IPS DF 6.9 (cell line): Measurements from ENCODE around the gene RCE1.

Experiments
- DNase-seq: peaks from one replicate; pipeline ENCODE4 v3.0.0-alpha.2; 2013; ENCODE audit warnings: low read depth, low spot score
- H3K27ac ChIP-seq: one replicate; pipeline ENCODE4 v1.5.1; 2013; ENCODE audit warnings: low read length, control low read depth
- H3K27me3 ChIP-seq: 2 replicates; pipeline ENCODE4 v1.6.1; 2013; ENCODE audit warnings: mild to moderate bottlenecking, low read length; ENCODE audit not compliant: control insufficient read depth, insufficient read depth
- H3K36me3 ChIP-seq: 2 replicates; pipeline ENCODE4 v1.6.1; 2013; ENCODE audit warnings: low read length; ENCODE audit not compliant: control insufficient read depth, insufficient read depth
- H3K4me1 ChIP-seq: 2 replicates; pipeline ENCODE4 v1.6.1; 2013; ENCODE audit warnings: low read length; ENCODE audit not compliant: control insufficient read depth, insufficient read depth
- H3K4me3 ChIP-seq: 2 replicates; pipeline ENCODE4 v1.5.1; 2013; ENCODE audit warnings: mild to moderate bottlenecking, low read length
- H3K9me3 ChIP-seq: 2 replicates; pipeline ENCODE4 v1.6.1; 2013; ENCODE audit warnings: low read length, inconsistent platforms; ENCODE audit not compliant: control insufficient read depth, insufficient read depth
- WGBS: extraction: QIAGEN DNeasy Blood & Tissue Kit; methylation state at CpG from one replicate; pipeline ENCODE4 v1.1.7; 2013; ENCODE audit warnings: mixed read lengths, missing lambda C conversion rate; ENCODE audit not compliant: insufficient read length, insufficient coverage; 5-methylcytosine and 5-hydroxymethylcytosine counted together

RCE1 gene

GRCh38 chr11:66851239-66851596, 8.0 kb downstream of the RCE1 start:
- Histone ChIP-seq H3K9me3 (no peaks in the 10 kb centered on the region), H3K4me3 (no peak overlapping the region), H3K27ac (no peak overlapping the region), H3K27me3 (no peaks in the 10 kb centered on the region), H3K36me3 (peaks cover 7% of the 10 kb centered on the region; the same call in 1 of the 2 replicates), H3K4me1 (peaks cover 3% of the 10 kb centered on the region; the same call in 1 of the 2 replicates)
- WGBS: no CpG with 5 or more reads among the region's 4 CpGs
- no peak for DNase-seq

- H3K27me3 ChIP-seq: no peaks in the 10 kb centered on the region
- H3K4me1 ChIP-seq: peaks cover 3% of the 10 kb centered on the region; the same call in 1 of the 2 replicates
- WGBS: no CpG with 5 or more reads among the region's 26 CpGs
- H3K36me3 ChIP-seq: 0 out of 2 replicates have a peak, but pooled peaks cover 3% of the 10 kb centered on the region
- DNase-seq: no peak
- H3K9me3 ChIP-seq: no peaks in the 10 kb centered on the region
- H3K27ac ChIP-seq: no peak overlapping the region
- no peak overlapping the region for H3K4me3 ChIP-seq
These were observed 8.6 kb downstream of the RCE1 start for GRCh38 chr11:66851698-66852465.

GRCh38 chr11:66852466-66853241, 9.4 kb downstream of the RCE1 start:
- peaks cover 3% of the 10 kb centered on the region; the same call in 1 of the 2 replicates for H3K36me3 ChIP-seq
- H3K9me3 ChIP-seq: no peaks in the 10 kb centered on the region
- H3K27me3 ChIP-seq: no peaks in the 10 kb centered on the region
- no peak overlapping the region for H3K27ac ChIP-seq
- H3K4me1 ChIP-seq: peaks cover 3% of the 10 kb centered on the region; the same call in 1 of the 2 replicates
- WGBS: no CpG with 5 or more reads among the region's 26 CpGs
- no peak overlapping the region for H3K4me3 ChIP-seq
- no peak for DNase-seq

GRCh38 chr11:66853242-66854229, 10.3 kb downstream of the RCE1 start:
- WGBS: no CpG with 5 or more reads among the region's 26 CpGs
- no peak overlapping the region for H3K27ac ChIP-seq
- no peaks in the 10 kb centered on the region for H3K9me3 ChIP-seq
- H3K4me1 ChIP-seq: peaks cover 3% of the 10 kb centered on the region; the same call in 1 of the 2 replicates
- H3K36me3 ChIP-seq: peaks cover 7% of the 10 kb centered on the region; the same call in 1 of the 2 replicates
- H3K4me3 ChIP-seq: no peak overlapping the region
- DNase-seq: no peak
- H3K27me3 ChIP-seq: no peaks in the 10 kb centered on the region

GRCh38 chr11:66854231-66854661, 11.0 kb downstream of the RCE1 start:
- no peak for DNase-seq
- WGBS: no CpG with 5 or more reads among the region's 12 CpGs
- peaks cover 3% of the 10 kb centered on the region; the same call in 1 of the 2 replicates for H3K4me1 ChIP-seq
- no peaks in the 10 kb centered on the region for H3K27me3 ChIP-seq
- H3K4me3 ChIP-seq: no peak overlapping the region
- H3K27ac ChIP-seq: no peak overlapping the region
- H3K36me3 ChIP-seq: peaks cover 11% of the 10 kb centered on the region; the same call in 1 of the 2 replicates
- H3K9me3 ChIP-seq: no peaks in the 10 kb centered on the region

GRCh38 chr11:66854729-66855211, 11.5 kb downstream of the RCE1 start:
- Histone ChIP-seq H3K27me3 (no peaks in the 10 kb centered on the region), H3K27ac (no peak overlapping the region), H3K36me3 (peaks cover 15% of the 10 kb centered on the region; the same call in 1 of the 2 replicates), H3K4me3 (no peak overlapping the region), H3K9me3 (no peaks in the 10 kb centered on the region), H3K4me1 (peaks cover 3% of the 10 kb centered on the region; the same call in 1 of the 2 replicates)
- no peak for DNase-seq
- WGBS: no CpG with 5 or more reads among the region's 15 CpGs

- H3K36me3 ChIP-seq: peaks cover 15% of the 10 kb centered on the region; the same call in 1 of the 2 replicates
- H3K27ac ChIP-seq: no peak overlapping the region
- H3K4me1 ChIP-seq: peaks cover 3% of the 10 kb centered on the region; the same call in 1 of the 2 replicates
- peak overlapping the region; percentile 75; the same call in 1 of the 2 replicates for H3K4me3 ChIP-seq
- no peaks in the 10 kb centered on the region for H3K27me3 ChIP-seq
- no peaks in the 10 kb centered on the region for H3K9me3 ChIP-seq
- no peak for DNase-seq
- no CpG with 5 or more reads among the region's 51 CpGs for WGBS
These were observed 12.6 kb downstream of the RCE1 start for GRCh38 chr11:66855574-66856495.

GRCh38 chr11:66856496-66857233, 13.4 kb downstream of the RCE1 start, which contains the start of gene LRFN4:
Gene LRFN4 (plus strand): TSS chr11:66857064. CDS start chr11:66857745, 681 bp downstream.
- Histone ChIP-seq H3K9me3 (no peaks in the 10 kb centered on the region), H3K27me3 (no peaks in the 10 kb centered on the region), H3K36me3 (peaks cover 15% of the 10 kb centered on the region; the same call in 1 of the 2 replicates), H3K27ac (no peak within 1 kb of the TSS), H3K4me1 (peaks cover 3% of the 10 kb centered on the region; the same call in 1 of the 2 replicates), H3K4me3 (peak within 1 kb of the TSS; percentile 75)
- no CpG with 5 or more reads among the region's 103 CpGs for whole genome bisulfite sequencing
- no peak for DNase-seq
